Mucosa of descending colon (tissue), 3 donors: ENCODE data around the gene TTC9C. TPM values are rescaled to one million over a fixed set of nuclear protein-coding genes. Genes with fewer than 3 reads are reported as not detected.

Experiments
- ATAC-seq: fragments of 200-7000 bp; cut with Tn5 transposase; one replicate; pipeline ENCODE4 v1.9.1; 2020; ENCODE audit warnings: mild to moderate bottlenecking, moderate library complexity
- DNase-seq, 3 donors: peaks; one replicate each; pipeline ENCODE4 v3.0.0-alpha.2; 2020
- H3K36me3 ChIP-seq: fragments of 200-600 bp; one replicate; pipeline ENCODE4 v1.8.0; 2021; ENCODE audit warnings: low read depth, mild to moderate bottlenecking
- H3K4me1 ChIP-seq: fragments of 200-600 bp; one replicate; pipeline ENCODE4 v1.8.0; 2021; ENCODE audit warnings: low read depth, mild to moderate bottlenecking
- H3K4me3 ChIP-seq: fragments of 200-600 bp; one replicate; pipeline ENCODE4 v1.8.0; 2021; ENCODE audit warnings: mild to moderate bottlenecking
- H3K9me3 ChIP-seq: fragments of 200-600 bp; one replicate; pipeline ENCODE4 v1.8.0; 2021; ENCODE audit warnings: mild to moderate bottlenecking
- CTCF ChIP-seq: fragments of 200-600 bp; IDR thresholded peaks from one replicate; pipeline ENCODE4 v1.8.0; 2022; ENCODE audit warnings: antibody characterized with exemption, mild to moderate bottlenecking
- intact Hi-C, 2 donors: fragments of 100-400 bp; cut with DNase I in 1 of 2; cut with micrococcal nuclease in 1 of 2; formaldehyde crosslinking; loops; one replicate each; pipeline versions ENCODE4 v1.11.0 to v1.11.1; 2022; cut with DNase I, micrococcal nuclease
- total RNA-seq, 3 donors: library from RNA; stranded (reverse); fragmentation: NEBNext Ultra II Directional in 2 of 3; extraction: Animal tissue kit (Norgen Biotek cat#: 25700) in 2 of 3; gene quantifications; one replicate each; pipeline versions ENCODE4 v1.2.1 to v1.2.4, GENCODE V29; 2021 to 2023
- donor health status: DM: no; HTN: no; CAD: no; lungs with moderate emphysema.
- donor health status: DM: no; HTN: no; CAD: no.
- donor health status: DM: no; HTN: yes; CAD: no.

Gene TTC9C
- total RNA-seq, 3 donors from 2014 or later = 27.7 to 31.8 (median 29.3) TPM

GRCh38 chr11:62712861-62713260 lies 15.4 kb upstream of the TTC9C start:
- no peak overlapping the region for H3K4me3 ChIP-seq
- H3K36me3 ChIP-seq = peaks cover 19% of the 10 kb centered on the region
- H3K4me1 ChIP-seq = peaks cover 22% of the 10 kb centered on the region
- no peak for ATAC-seq
- TF ChIP-seq CTCF = no peak
- no peaks in the 10 kb centered on the region for H3K9me3 ChIP-seq
- intact Hi-C loops = no loop called here
- DNase-seq = no peak

DNA sequence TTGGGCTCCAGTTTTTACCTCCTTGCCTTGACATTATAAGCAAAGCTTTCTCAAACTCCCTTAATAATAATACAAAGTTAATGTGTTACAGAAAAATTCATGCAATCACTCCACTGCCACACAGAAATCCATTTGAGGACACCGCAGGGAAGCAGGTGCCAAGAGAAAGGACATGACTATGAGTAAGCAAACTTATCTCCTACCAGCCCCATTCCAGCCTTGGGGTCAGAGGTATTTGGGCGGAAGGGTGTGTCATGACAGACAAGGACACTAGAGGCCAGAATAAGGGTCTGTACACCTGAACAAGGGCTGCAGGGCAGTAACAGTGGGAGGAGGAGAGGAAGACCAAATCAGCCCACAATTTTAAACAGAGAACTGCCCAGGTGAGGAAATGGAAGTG lies 14.9 kb upstream of the TTC9C start:
- TF ChIP-seq CTCF = no peak
- intact Hi-C loops = no loop called here
- H3K9me3 ChIP-seq = no peaks in the 10 kb centered on the region
- peaks cover 24% of the 10 kb centered on the region for H3K36me3 ChIP-seq
- H3K4me1 ChIP-seq = peaks cover 17% of the 10 kb centered on the region
- no peak overlapping the region for H3K4me3 ChIP-seq
- DNase-seq (peak in 2 of 3 donors; percentile 47 to 49), ATAC-seq (peak; percentile 55)

DNA sequence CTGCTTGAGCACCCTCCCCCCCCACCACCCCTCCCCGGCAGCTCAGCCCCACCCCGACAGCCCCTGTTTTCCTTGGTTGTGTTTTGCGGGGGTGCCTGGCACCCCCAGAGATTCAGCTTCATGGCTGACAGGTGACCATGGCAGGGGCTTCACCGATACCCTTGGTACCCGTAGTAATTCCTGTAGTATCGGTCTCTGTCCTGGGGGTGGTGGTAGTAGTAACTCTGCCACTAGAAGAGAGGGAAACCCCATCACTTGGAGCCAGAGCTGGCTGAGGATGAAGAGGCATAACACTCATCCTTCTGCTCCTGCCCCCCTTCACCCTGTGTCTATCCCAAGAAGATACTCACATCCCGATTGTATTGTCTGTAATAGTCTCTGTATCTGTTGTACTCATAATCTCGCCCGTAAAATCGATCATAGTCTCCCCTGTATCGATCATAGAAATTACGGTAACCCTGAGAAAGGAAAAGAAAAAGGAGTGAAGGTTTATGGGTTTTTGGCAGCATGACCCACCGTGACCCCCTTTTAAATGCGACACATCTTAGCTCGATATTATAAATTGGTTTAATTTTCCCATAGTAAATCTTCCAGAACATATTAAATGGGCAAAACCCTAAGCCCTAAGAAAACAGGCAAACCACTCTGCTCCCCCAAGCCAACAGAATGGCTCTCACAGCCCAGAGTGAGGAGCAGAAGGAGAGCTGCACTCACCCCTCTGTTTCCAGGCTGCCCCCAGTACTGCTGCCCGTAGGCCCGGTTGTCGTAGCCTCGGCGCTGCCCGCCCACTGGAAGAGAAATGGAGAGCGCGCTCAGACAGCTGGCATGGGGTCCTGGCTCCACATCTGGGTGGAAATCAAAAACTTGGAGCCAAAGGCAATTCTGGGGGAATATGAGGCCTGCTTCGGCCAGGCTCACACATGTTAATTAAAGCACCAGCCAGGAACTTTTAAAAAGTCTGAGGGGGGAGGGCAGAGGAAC lies 12.8 kb upstream of the TTC9C start:
- peak in 1 of 3 donors; percentile 31 for DNase-seq
- intact Hi-C loops = no loop called here
- no peak for ATAC-seq
- Histone ChIP-seq H3K4me3 (no peak overlapping the region), H3K9me3 (no peaks in the 10 kb centered on the region), H3K4me1 (peaks cover 6% of the 10 kb centered on the region), H3K36me3 (peaks cover 37% of the 10 kb centered on the region)
- TF ChIP-seq CTCF = no peak

GRCh38 chr11:62716206-62716605 lies 12.1 kb upstream of the TTC9C start:
- intact Hi-C loops = no loop called here
- ATAC-seq (no peak), DNase-seq (no peak)
- no peak overlapping the region for H3K4me3 ChIP-seq
- H3K9me3 ChIP-seq = no peaks in the 10 kb centered on the region
- no peak for TF ChIP-seq CTCF
- H3K36me3 ChIP-seq = peaks cover 43% of the 10 kb centered on the region
- peaks cover 6% of the 10 kb centered on the region for H3K4me1 ChIP-seq

DNA sequence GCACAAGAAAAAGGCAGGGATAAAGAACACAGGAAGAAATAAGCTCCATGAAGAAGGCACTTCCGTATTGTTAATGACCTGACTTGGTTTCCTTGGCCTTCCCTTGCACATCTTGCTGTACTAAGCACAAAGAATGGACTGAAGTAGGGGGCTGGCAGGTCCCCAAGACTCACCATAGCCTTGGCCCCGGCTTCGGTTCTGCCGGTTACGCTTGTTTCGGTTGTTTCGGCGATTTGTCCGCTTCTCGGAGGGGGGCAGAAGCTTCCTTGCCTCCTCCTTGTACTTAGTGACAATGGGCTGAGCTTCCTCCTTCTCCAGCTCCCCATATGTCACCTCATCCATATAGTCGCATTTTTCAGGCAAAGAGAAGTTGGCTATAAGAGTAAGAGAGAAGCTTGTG lies 11.5 kb upstream of the TTC9C start:
- intact Hi-C loops = no loop called here
- Histone ChIP-seq H3K4me1 (peaks cover 6% of the 10 kb centered on the region), H3K36me3 (peaks cover 47% of the 10 kb centered on the region), H3K9me3 (no peaks in the 10 kb centered on the region), H3K4me3 (no peak overlapping the region)
- no peak for ATAC-seq
- TF ChIP-seq CTCF = no peak
- peak in 1 of 3 donors; percentile 34 for DNase-seq
